C4-2B (cell line): ENCODE results near the gene RCOR2.

Experiments used
- H3K27ac ChIP-seq: fragments of 450-650 bp; 2 replicates; pipeline ENCODE4 v1.5.1; 2017
- ZFX ChIP-seq: fragments of 450-650 bp; IDR thresholded peaks from 2 replicates; pipeline ENCODE4 v1.6.1; 2017
- TF ChIP-seq, protein P1 (sequence below): fragments of 450-650 bp; conservative IDR thresholded peaks from 2 replicates; pipeline ENCODE4 v1.5.1; 2017; ENCODE audit warnings: mild to moderate bottlenecking

Gene RCOR2

DNA sequence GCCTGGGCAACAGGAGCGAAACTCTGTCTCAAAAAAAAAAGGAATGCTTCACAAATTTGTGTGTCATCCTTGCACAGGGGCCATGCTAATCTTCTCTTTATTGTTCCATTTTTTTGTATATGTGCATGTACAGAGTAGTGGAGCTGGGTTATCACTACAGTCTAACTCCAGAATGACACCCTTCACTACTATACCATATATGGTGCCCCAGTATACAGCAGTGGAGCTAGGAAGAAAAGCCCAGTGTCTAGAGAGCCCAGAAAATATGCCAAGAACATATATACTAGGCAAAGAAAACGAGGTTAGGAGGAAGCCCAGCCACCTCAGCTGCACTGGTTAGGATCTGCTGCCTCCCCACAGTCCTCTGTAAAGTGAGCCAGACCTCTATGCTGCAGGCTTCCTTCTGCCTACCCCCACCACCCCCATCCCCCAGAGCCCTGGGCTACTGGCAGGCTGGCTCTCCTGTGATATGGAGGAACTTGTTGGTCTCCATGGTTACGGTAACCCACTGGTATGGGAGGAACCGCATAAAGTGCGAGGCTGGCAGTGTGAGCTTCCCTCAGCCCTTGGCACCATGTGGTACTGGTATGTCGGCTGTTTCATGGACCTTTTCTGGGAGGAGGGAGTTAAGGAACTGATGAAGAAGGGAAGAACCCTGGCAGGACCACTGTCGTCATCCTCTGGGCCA, 34.3 kb downstream of the RCOR2 start:
- H3K27ac ChIP-seq = no peak overlapping the region
- no peak for TF ChIP-seq ZFX
- TF ChIP-seq, protein P1, sequence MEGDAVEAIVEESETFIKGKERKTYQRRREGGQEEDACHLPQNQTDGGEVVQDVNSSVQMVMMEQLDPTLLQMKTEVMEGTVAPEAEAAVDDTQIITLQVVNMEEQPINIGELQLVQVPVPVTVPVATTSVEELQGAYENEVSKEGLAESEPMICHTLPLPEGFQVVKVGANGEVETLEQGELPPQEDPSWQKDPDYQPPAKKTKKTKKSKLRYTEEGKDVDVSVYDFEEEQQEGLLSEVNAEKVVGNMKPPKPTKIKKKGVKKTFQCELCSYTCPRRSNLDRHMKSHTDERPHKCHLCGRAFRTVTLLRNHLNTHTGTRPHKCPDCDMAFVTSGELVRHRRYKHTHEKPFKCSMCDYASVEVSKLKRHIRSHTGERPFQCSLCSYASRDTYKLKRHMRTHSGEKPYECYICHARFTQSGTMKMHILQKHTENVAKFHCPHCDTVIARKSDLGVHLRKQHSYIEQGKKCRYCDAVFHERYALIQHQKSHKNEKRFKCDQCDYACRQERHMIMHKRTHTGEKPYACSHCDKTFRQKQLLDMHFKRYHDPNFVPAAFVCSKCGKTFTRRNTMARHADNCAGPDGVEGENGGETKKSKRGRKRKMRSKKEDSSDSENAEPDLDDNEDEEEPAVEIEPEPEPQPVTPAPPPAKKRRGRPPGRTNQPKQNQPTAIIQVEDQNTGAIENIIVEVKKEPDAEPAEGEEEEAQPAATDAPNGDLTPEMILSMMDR = no peak

DNA sequence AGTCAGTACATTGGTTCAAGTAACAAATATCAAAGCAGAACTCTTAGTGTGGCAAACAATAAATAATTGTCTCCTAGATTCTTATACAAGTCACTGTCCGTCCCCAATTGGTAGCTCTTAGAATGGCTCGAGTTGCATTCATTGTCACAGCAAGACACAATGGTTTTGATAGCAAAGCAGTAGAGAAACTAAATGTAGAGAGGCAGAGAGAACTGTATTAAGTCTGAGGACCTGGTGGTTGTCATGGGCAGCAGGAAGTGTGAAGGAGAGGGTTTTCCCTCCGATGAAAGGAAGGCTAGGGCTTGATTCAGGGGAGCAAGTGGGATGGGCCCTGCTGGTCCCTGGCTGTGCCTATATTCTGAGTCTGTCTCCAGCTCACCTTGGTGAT, 36.6 kb downstream of the RCOR2 start:
- TF ChIP-seq ZFX = no peak
- TF ChIP-seq, protein P1 = no peak
- H3K27ac ChIP-seq = no peak overlapping the region

DNA sequence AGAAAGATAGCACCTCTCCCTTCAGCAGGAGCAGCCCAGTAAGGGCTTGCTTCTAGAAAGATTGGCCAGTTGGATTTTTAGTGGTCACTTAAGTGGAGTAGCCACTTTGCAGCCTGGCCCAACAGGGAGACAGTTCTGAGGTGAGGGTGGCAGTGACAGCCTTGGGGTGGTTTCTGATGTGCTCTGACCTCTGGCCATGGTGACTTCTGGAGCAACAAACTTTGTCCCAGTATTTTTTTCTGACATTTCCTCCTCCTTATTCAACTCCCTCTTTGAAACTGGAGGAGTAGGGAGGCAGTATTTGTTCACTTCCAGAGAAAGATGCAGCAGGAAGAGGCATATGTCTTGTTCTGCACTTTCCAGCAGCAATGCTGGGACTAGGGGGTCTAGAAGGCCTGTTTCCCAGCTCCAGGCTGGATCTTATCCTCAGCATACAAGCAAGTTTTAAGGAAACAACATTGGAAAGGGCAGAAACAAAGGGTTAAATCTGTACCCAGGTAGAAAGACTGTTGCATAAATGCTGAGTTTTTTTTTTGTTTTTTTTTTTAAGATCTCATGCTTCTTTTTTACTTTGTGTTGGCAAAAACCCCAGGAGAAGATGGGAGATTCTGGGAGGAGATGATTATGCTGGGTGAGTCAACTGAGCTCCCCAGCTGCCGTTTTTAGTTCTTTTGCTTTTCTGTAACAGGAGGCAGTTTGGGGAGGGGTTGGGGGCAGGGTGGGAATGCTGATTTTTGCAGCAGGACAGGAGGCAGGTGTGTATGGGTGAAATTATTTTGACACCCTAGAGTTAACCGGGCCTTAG, 37.2 kb downstream of the RCOR2 start:
- TF ChIP-seq ZFX = no peak
- TF ChIP-seq, protein P1 = no peak
- H3K27ac ChIP-seq = no peak overlapping the region

- TF ChIP-seq, protein P1 = no peak
- no peak for TF ChIP-seq ZFX
- no peak overlapping the region for H3K27ac ChIP-seq
These were observed 39.2 kb downstream of the RCOR2 start for GRCh38 chr11:63877658-63878241.

- H3K27ac ChIP-seq = no peak overlapping the region
- TF ChIP-seq ZFX = no peak
- TF ChIP-seq, protein P1 = no peak
These were observed 40.3 kb downstream of the RCOR2 start for GRCh38 chr11:63876616-63877015.

GRCh38 chr11:63875506-63876065, 41.4 kb downstream of the RCOR2 start:
- no peak overlapping the region; the same call in 1 of the 2 replicates for H3K27ac ChIP-seq
- TF ChIP-seq ZFX = no peak
- TF ChIP-seq, protein P1 = no peak
